GM12891 (cell line): ENCODE data around the gene DIPK2A.

Experiments
- POLR2A ChIP-seq: IDR thresholded peaks from 2 replicates; pipeline ENCODE4 v1.6.1; 2011; ENCODE audit warnings: low read depth, low read length, control low read depth
- POLR2AphosphoS5 ChIP-seq: IDR thresholded peaks from 2 replicates; pipeline ENCODE4 v1.6.1; 2011; ENCODE audit warnings: low read depth, low read length, control low read depth
- POU2F2 ChIP-seq: IDR thresholded peaks from 2 replicates; pipeline ENCODE4 v1.6.1; 2011; ENCODE audit warnings: low read depth, mild to moderate bottlenecking, control low read depth, low read length, moderate library complexity
- SPI1 ChIP-seq: IDR thresholded peaks from 2 replicates; pipeline ENCODE4 v1.6.1; 2011; ENCODE audit warnings: low read depth, low read length, control low read depth
- TAF1 ChIP-seq: IDR thresholded peaks from 2 replicates; pipeline ENCODE4 v1.6.1; 2011; ENCODE audit warnings: low read depth, low read length, control low read depth

GRCh38 chr3:143934791-143935190 is 36.8 kb upstream of the DIPK2A start:
- TF ChIP-seq POLR2AphosphoS5 (no peak), POLR2A (no peak), SPI1 (no peak), TAF1 (no peak), POU2F2 (no peak)
